H1 (cell line): ENCODE measurements around the gene PALM. TPM values are rescaled to one million over a fixed set of nuclear protein-coding genes. Genes with fewer than 3 reads are reported as not detected.

Experiments
- CHD7 ChIP-seq: fragments of 300-600 bp; sonication (generic); IDR thresholded peaks from 2 replicates; pipeline ENCODE4 v1.7.1; 2012; ENCODE audit warnings: low read length, moderate library complexity, mild to moderate bottlenecking, inconsistent platforms; ENCODE audit not compliant: insufficient replicate concordance
- polyA plus RNA-seq, 7 experiments: library from polyadenylated mRNA; depleted of rRNA in 3 of 7; stranded (reverse) in 5 of 7; unstranded in 2 of 7; fragments of >200 nt in 5 of 7; fragments of 200-250 nt in 2 of 7; gene quantifications; 1 replicate in 5 of 7; 2 replicates in 1 of 7; 4 replicates in 1 of 7; pipeline versions ENCODE4 v1.2.1 to v1.2.3, GENCODE V29; 2011 to 2013; ENCODE audit warnings: missing spikeins in 2 of 7, mixed read lengths in 2 of 7
- total RNA-seq: library from RNA; stranded (reverse); fragmentation: NEBNext Ultra II Directional; extraction: Animal tissue kit (Norgen Biotek cat#: 25700); gene quantifications from 2 replicates; pipeline ENCODE4 v1.2.1, GENCODE V29; 2021

Gene PALM
- total and polyA plus RNA-seq, 2 of the 8 experiments (the other 6 are each of a cell fraction or from before 2014, with no cell fraction given): 5.7 to 16.5 TPM

GRCh38 chr19:772063-772462, 63.3 kb downstream of the PALM start (continued):
- TF ChIP-seq CHD7: no peak
